Neutrophil (primary cell): ENCODE results near the gene ARHGAP5.

Experiments used
- H3K27ac ChIP-seq: fragments of 200-600 bp; sonication (generic); 2 replicates; pipeline ENCODE4 v1.5.1; 2016; ENCODE audit warnings: mild to moderate bottlenecking, moderate library complexity
- H3K27me3 ChIP-seq: fragments of 200-600 bp; sonication (generic); 2 replicates; pipeline ENCODE4 v1.6.0; 2016; ENCODE audit warnings: mild to moderate bottlenecking
- H3K36me3 ChIP-seq: fragments of 200-600 bp; sonication (generic); 2 replicates; pipeline ENCODE4 v1.5.1; 2017
- H3K4me1 ChIP-seq, 2 experiments: fragments of 200-600 bp in 1 of 2; sonication (generic) in 1 of 2; 1 replicate in 1 of 2; 2 replicates in 1 of 2; pipeline versions ENCODE4 v1.5.1 to v1.6.1; 2013 to 2016; ENCODE audit warnings: low read depth in 1 of 2, low read length in 1 of 2, mild to moderate bottlenecking in 1 of 2, moderate library complexity in 1 of 2; ENCODE audit not compliant: control insufficient read depth in 1 of 2, insufficient read depth in 1 of 2
- H3K4me3 ChIP-seq, 2 experiments: fragments of 200-600 bp in 1 of 2; sonication (generic) in 1 of 2; 1 replicate in 1 of 2; 2 replicates in 1 of 2; pipeline ENCODE4 v1.5.1; 2013 to 2016; ENCODE audit warnings: low read depth in 1 of 2, low read length in 1 of 2, mild to moderate bottlenecking in 1 of 2, moderate library complexity in 1 of 2
- H3K9me3 ChIP-seq: fragments of 200-600 bp; sonication (generic); 2 replicates; pipeline ENCODE4 v1.5.1; 2016
- CTCF ChIP-seq: fragments of 200-600 bp; sonication (generic); IDR thresholded peaks from 2 replicates; pipeline ENCODE4 v1.5.1; 2016; ENCODE audit warnings: antibody characterized with exemption

ARHGAP5 gene

GRCh38 chr14:32050878-32051277 lies 26.2 kb upstream of the ARHGAP5 start:
- H3K4me1 ChIP-seq, result no peaks in the 10 kb centered on the region
- no peak for TF ChIP-seq CTCF
- no peaks in the 10 kb centered on the region for H3K9me3 ChIP-seq
- peaks cover 42% of the 10 kb centered on the region for H3K27me3 ChIP-seq
- H3K27ac ChIP-seq, result no peak overlapping the region
- no peaks in the 10 kb centered on the region for H3K36me3 ChIP-seq
- H3K4me3 ChIP-seq, result no peak overlapping the region

- Histone ChIP-seq H3K36me3 (no peaks in the 10 kb centered on the region), H3K9me3 (no peaks in the 10 kb centered on the region), H3K27me3 (peaks cover 15% of the 10 kb centered on the region), H3K4me1 (no peaks in the 10 kb centered on the region), H3K4me3 (no peak overlapping the region), H3K27ac (no peak overlapping the region)
- TF ChIP-seq CTCF, result no peak
Measured at GRCh38 chr14:32054536-32054935, 22.6 kb upstream of the ARHGAP5 start.

- Histone ChIP-seq H3K9me3 (no peaks in the 10 kb centered on the region), H3K4me1 (no peaks in the 10 kb centered on the region), H3K27ac (no peak overlapping the region), H3K36me3 (no peaks in the 10 kb centered on the region), H3K4me3 (no peak overlapping the region), H3K27me3 (peaks cover 10% of the 10 kb centered on the region)
- TF ChIP-seq CTCF, result no peak
Measured at GRCh38 chr14:32055175-32055574, 21.9 kb upstream of the ARHGAP5 start.

GRCh38 chr14:32059702-32060101 lies 17.4 kb upstream of the ARHGAP5 start:
- Histone ChIP-seq H3K36me3 (no peaks in the 10 kb centered on the region), H3K4me1 (no peaks in the 10 kb centered on the region), H3K27ac (no peak overlapping the region), H3K9me3 (no peaks in the 10 kb centered on the region), H3K27me3 (peaks cover 26% of the 10 kb centered on the region), H3K4me3 (no peak overlapping the region)
- TF ChIP-seq CTCF, result no peak

- Histone ChIP-seq H3K4me1 (no peaks in the 10 kb centered on the region), H3K36me3 (no peaks in the 10 kb centered on the region), H3K9me3 (no peaks in the 10 kb centered on the region), H3K4me3 (no peak overlapping the region), H3K27me3 (peaks cover 35% of the 10 kb centered on the region), H3K27ac (no peak overlapping the region)
- TF ChIP-seq CTCF, result no peak
Measured at GRCh38 chr14:32064931-32065330, 12.2 kb upstream of the ARHGAP5 start.

GRCh38 chr14:32068708-32069107 lies 8.4 kb upstream of the ARHGAP5 start:
- Histone ChIP-seq H3K27me3 (peaks cover 17% of the 10 kb centered on the region), H3K27ac (no peak overlapping the region), H3K36me3 (no peaks in the 10 kb centered on the region), H3K9me3 (no peaks in the 10 kb centered on the region), H3K4me3 (no peak overlapping the region), H3K4me1 (no peaks in the 10 kb centered on the region)
- no peak for TF ChIP-seq CTCF
